Fibroblast of pulmonary artery (primary cell): Measurements from ENCODE around the gene NIPAL3.
"Not testable (repeated sequence)": the region's sequence is repeated elsewhere in the genome, so short reads cannot be mapped to it uniquely, and the experiment has no call there.

Source experiments
- DNase-seq: peaks from one replicate; pipeline ENCODE4 v3.0.0-alpha.2; 2010; ENCODE audit warnings: low read depth
- H3K4me3 ChIP-seq: replicated peaks from 2 replicates; pipeline ENCODE4 v1.5.1; 2011; ENCODE audit warnings: low read depth, mild to moderate bottlenecking, control low read depth, low read length, moderate library complexity
- CTCF ChIP-seq: IDR thresholded peaks from 2 replicates; pipeline ENCODE4 v1.5.1; 2011; ENCODE audit warnings: mild to moderate bottlenecking, control low read depth, low read length, inconsistent platforms; ENCODE audit errors: missing control alignments

The NIPAL3 gene

DNA sequence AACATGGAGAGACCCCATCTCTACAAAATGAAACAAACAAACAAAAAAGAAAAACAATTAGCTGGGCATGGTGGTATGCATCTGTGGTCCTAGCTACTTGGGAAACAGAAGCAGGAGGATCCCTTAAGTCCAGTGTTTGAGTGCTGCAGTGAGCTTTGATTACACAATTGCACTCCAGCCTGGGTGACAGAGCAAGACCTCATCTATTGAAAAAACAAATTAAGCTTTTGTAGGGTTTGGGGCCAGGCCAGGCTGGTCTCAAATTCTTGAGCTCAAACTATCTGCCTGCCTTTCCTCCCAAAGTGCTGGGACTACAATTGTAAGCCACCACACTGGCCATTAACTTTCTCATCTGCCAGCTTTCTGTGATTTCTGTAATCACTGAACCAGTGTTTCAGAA, 27.2 kb downstream of the NIPAL3 start:
- peak; percentile 66 for DNase-seq
- no peak for TF ChIP-seq CTCF
- H3K4me3 ChIP-seq = no peak overlapping the region

DNA sequence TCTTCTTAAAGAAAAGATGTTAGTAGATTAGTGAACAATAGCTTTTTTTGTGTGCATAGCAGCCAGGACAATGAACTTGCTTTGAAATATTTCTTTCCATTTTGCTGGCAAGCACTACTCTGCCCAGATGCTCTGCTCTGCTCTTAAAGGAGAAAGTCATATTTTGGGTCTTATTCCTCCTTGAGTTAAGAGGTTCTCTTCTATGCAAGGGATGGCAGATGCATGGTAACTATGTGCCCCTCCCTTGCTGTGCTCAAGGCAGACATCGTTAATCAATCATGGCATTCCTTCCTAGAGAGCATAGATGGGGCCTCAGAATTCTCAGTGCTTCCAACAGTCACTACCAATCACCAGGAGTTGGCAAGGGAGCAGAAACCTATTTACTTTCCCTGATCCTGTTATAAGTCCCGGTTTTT, 27.6 kb downstream of the NIPAL3 start:
- H3K4me3 ChIP-seq = no peak overlapping the region
- peak; percentile 69 for DNase-seq
- no peak for TF ChIP-seq CTCF

DNA sequence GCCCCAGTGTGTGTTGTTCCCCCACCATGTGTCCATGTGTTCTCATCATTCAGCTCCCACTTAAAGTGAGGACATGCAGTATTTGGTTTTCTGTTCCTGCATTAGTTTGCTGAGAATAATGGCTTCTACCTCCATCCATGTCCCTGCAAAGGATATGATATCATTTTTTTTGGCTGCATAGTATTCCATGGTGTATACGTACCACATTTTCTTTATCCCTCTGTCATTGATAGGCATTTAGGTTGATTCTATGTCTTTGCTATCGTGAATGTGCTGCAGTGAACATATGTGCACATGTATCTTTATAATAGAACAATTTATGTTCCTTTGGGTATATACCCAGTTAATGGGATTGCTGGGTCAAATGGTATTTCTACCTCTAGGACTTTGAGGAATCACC, 30.8 kb downstream of the NIPAL3 start:
- DNase-seq = not testable (repeated sequence)

GRCh38 chr1:24450316-24450715, 34.7 kb downstream of the NIPAL3 start:
- no peak for DNase-seq
- H3K4me3 ChIP-seq = no peak overlapping the region
- no peak for TF ChIP-seq CTCF

More for the DNA sequence above, 30.8 kb downstream of the NIPAL3 start:
- not testable (repeated sequence) for H3K4me3 ChIP-seq

DNA sequence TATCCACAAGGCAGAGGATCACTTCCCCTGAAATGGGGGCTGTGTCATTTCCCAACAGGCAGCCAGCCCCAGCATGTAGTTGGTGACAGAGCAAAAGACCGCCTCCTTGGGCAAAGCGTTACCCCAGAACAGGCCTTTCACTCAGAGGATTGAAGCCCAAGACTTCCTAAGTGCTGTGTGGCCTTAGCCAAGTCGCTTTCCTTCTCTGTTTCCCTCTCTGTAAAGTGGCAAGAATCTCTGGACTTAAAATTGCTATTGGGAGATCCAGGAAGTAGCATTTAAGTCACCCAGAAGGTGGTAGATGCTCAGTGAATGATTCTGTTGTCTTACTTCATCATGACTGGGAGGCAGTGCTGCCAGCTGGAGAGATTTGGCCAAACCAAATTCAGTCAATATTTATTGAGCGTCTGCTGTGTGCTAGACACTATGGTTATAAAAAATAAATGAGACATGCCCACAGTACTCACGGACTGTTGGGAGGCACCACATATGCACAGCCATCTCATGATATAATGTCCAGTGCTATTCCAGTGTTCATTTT, 35.3 kb downstream of the NIPAL3 start:
- no peak for DNase-seq
- no peak overlapping the region for H3K4me3 ChIP-seq
- TF ChIP-seq CTCF = no peak

DNA sequence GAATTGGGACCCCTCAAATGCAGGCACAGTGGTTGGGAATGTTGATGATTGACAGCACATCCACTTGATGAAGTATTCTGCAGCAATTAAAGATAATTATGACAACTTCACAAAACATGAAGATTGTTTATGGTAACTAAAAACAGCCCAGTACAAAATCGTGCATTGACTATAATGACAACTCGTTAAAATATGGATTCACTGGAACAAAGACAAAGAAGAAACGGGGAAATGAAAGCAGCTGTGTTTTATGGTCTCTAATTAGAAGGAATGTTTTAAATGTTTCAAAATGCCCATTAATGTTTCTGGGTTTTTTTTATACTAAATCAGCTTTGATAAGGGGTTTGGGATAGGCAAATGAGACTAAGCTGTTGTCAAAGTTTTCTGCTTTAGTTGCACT, 36.1 kb downstream of the NIPAL3 start:
- DNase-seq = no peak
- TF ChIP-seq CTCF = no peak
- no peak overlapping the region for H3K4me3 ChIP-seq

- no peak for TF ChIP-seq CTCF
- no peak overlapping the region for H3K4me3 ChIP-seq
- no peak for DNase-seq
Measured at GRCh38 chr1:24452922-24453485, 37.4 kb downstream of the NIPAL3 start.
